H1 (cell line): ENCODE results near the gene PPP1R1A.

Experiments used
- ATF3 ChIP-seq: IDR thresholded peaks from 2 replicates; pipeline ENCODE4 v1.6.1; 2011; ENCODE audit warnings: low read depth, mild to moderate bottlenecking, low read length; ENCODE audit not compliant: insufficient read depth
- GTF2F1 ChIP-seq: IDR thresholded peaks from 2 replicates; pipeline ENCODE4 v1.6.1; 2012; ENCODE audit warnings: low read depth, low read length, improper control_type of control experiment, borderline replicate concordance
- KDM4A ChIP-seq: IDR thresholded peaks from one replicate; pipeline ENCODE4 v1.7.1; 2012; ENCODE audit warnings: low read depth, mild to moderate bottlenecking, moderate library complexity, low read length, inconsistent platforms; ENCODE audit not compliant: severe bottlenecking

- TF ChIP-seq KDM4A: no peak
- no peak for TF ChIP-seq ATF3
- TF ChIP-seq GTF2F1: no peak
Measured at GRCh38 chr12:54627304-54627703, 38.8 kb upstream of the PPP1R1A start.
